ENCODE data around the gene IL12A.

Gene IL12A

GRCh38 chr3:159988617-159989271 is at the start of gene IL12A:
IL12A (plus strand) TSS chr3:159988835.
- peak; percentile 67 to 72 for DNase-seq

GRCh38 chr3:159941038-159942000 is 47.3 kb upstream of the IL12A start:
- DNase-seq: no peak

GRCh38 chr3:159944781-159945180 is 43.9 kb upstream of the IL12A start:
- DNase-seq: no peak

- DNase-seq: no peak
Observed at GRCh38 chr3:159945930-159946329, 42.7 kb upstream of the IL12A start.

- no peak for DNase-seq
Observed at GRCh38 chr3:159947220-159947619, 41.4 kb upstream of the IL12A start.

- DNase-seq: no peak
Observed at GRCh38 chr3:159948429-159949144, 40.0 kb upstream of the IL12A start.

GRCh38 chr3:159950156-159950898 is 38.3 kb upstream of the IL12A start:
- no peak for DNase-seq

- no peak for DNase-seq
Observed at GRCh38 chr3:159951540-159951939, 37.1 kb upstream of the IL12A start.

GRCh38 chr3:159953325-159954085 is 35.1 kb upstream of the IL12A start:
- DNase-seq: no peak

- no peak for DNase-seq
Observed at GRCh38 chr3:159960188-159961148, 28.2 kb upstream of the IL12A start.

GRCh38 chr3:159964166-159964973 is 24.3 kb upstream of the IL12A start:
- DNase-seq: no peak

- DNase-seq: no peak
Observed at GRCh38 chr3:159971311-159971710, 17.3 kb upstream of the IL12A start.

GRCh38 chr3:159977295-159977694 is 11.3 kb upstream of the IL12A start:
- no peak for DNase-seq

- DNase-seq: no peak
Observed at GRCh38 chr3:159978353-159978752, 10.3 kb upstream of the IL12A start.

GRCh38 chr3:159978918-159979703 is 9.5 kb upstream of the IL12A start:
- no peak for DNase-seq

GRCh38 chr3:159982442-159982974 is 6.1 kb upstream of the IL12A start:
- DNase-seq: no peak

- DNase-seq: no peak
Observed at GRCh38 chr3:159987291-159987711, 1.3 kb upstream of the IL12A start.

All from activated CD4-positive, alpha-beta T cell treated with anti-CD3 and anti-CD28 coated beads, Interleukin-2, amount 50 U/mL, for 4 hours (primary cell).